Brain microvascular endothelial cell (primary cell): ENCODE measurements around the gene EFCAB5.
"Not testable (repeated sequence)": the region's sequence is repeated elsewhere in the genome, so short reads cannot be mapped to it uniquely, and the experiment has no call there.

ENCODE experiments used
- DNase-seq: peaks from one replicate; pipeline ENCODE4 v3.0.0-alpha.2; 2020
- H3K27ac ChIP-seq: fragments of 250-450 bp; sonication (Bioruptor Pico); 2 replicates; pipeline ENCODE4 v1.5.1; 2020; ENCODE audit warnings: mild to moderate bottlenecking, moderate library complexity
- H3K27me3 ChIP-seq: fragments of 250-450 bp; sonication (Bioruptor Pico); replicated peaks from 2 replicates; pipeline ENCODE4 v1.5.1; 2020; ENCODE audit warnings: mild to moderate bottlenecking
- H3K36me3 ChIP-seq: fragments of 250-450 bp; sonication (Bioruptor Pico); replicated peaks from 2 replicates; pipeline ENCODE4 v1.5.1; 2020; ENCODE audit warnings: mild to moderate bottlenecking
- H3K4me3 ChIP-seq: 2 replicates; pipeline ENCODE4 v1.5.1; 2011; ENCODE audit warnings: low read depth, mild to moderate bottlenecking, control low read depth, low read length, moderate library complexity
- CTCF ChIP-seq: IDR thresholded peaks from 2 replicates; pipeline ENCODE4 v1.5.1; 2011; ENCODE audit warnings: low read depth, mild to moderate bottlenecking, moderate library complexity, low read length, control low read depth, inconsistent platforms; ENCODE audit errors: missing control alignments
- in situ Hi-C: cut with HindIII; loops from 2 replicates; pipeline ENCODE4 v1.10.0; 2017; ENCODE audit warnings: low sequenced_read_pairs, low pct_ligation_motif_present

EFCAB5 gene

GRCh38 chr17:30000001-30000754 lies 58.7 kb downstream of the EFCAB5 start:
- in situ Hi-C loops = no loop called here
- no peak overlapping the region for H3K27ac ChIP-seq
- no peak overlapping the region for H3K4me3 ChIP-seq
- DNase-seq = no peak
- TF ChIP-seq CTCF = no peak
- H3K36me3 ChIP-seq = no peaks in the 10 kb centered on the region
- no peaks in the 10 kb centered on the region for H3K27me3 ChIP-seq

- TF ChIP-seq CTCF = no peak
- Histone ChIP-seq H3K27me3 (no peaks in the 10 kb centered on the region), H3K4me3 (no peak overlapping the region), H3K36me3 (no peaks in the 10 kb centered on the region), H3K27ac (no peak overlapping the region)
- in situ Hi-C loops = no loop called here
- DNase-seq = no peak
Measured at GRCh38 chr17:30000755-30001257, 59.4 kb downstream of the EFCAB5 start.

GRCh38 chr17:30002088-30002487 lies 60.7 kb downstream of the EFCAB5 start:
- no peak for TF ChIP-seq CTCF
- H3K4me3 ChIP-seq = no peak overlapping the region
- no peaks in the 10 kb centered on the region for H3K27me3 ChIP-seq
- no peak overlapping the region for H3K27ac ChIP-seq
- no peak for DNase-seq
- no peaks in the 10 kb centered on the region for H3K36me3 ChIP-seq
- in situ Hi-C loops = no loop called here

GRCh38 chr17:30005709-30006320 lies 64.4 kb downstream of the EFCAB5 start:
- Histone ChIP-seq H3K27ac (no peak overlapping the region), H3K4me3 (no peak overlapping the region), H3K27me3 (no peaks in the 10 kb centered on the region), H3K36me3 (no peaks in the 10 kb centered on the region)
- in situ Hi-C loops = no loop called here
- peak; percentile 46 for DNase-seq
- TF ChIP-seq CTCF = no peak

GRCh38 chr17:30011934-30012333 lies 70.5 kb downstream of the EFCAB5 start:
- not testable (repeated sequence) for DNase-seq

GRCh38 chr17:30021708-30022317 lies 80.4 kb downstream of the EFCAB5 start:
- DNase-seq = peak; percentile 47
- no peak overlapping the region for H3K27ac ChIP-seq
- TF ChIP-seq CTCF = peak; percentile 72
- H3K36me3 ChIP-seq = no peaks in the 10 kb centered on the region
- in situ Hi-C loops = no loop called here
- no peaks in the 10 kb centered on the region for H3K27me3 ChIP-seq
- H3K4me3 ChIP-seq = no peak overlapping the region

More at GRCh38 chr17:30011934-30012333, 70.5 kb downstream of the EFCAB5 start:
- H3K27me3 ChIP-seq, H3K4me3 ChIP-seq, H3K36me3 ChIP-seq, H3K27ac ChIP-seq, in situ Hi-C loops: not testable (repeated sequence)

GRCh38 chr17:30025325-30025724 lies 83.9 kb downstream of the EFCAB5 start:
- H3K4me3 ChIP-seq, in situ Hi-C loops, DNase-seq, H3K27ac ChIP-seq, H3K36me3 ChIP-seq, H3K27me3 ChIP-seq: not testable (repeated sequence)
